Cardiac fibroblast (primary cell): ENCODE measurements around the gene ELAVL2.

Source experiments
- DNase-seq, 2 donors: peaks; one replicate each; pipeline versions ENCODE4 v3.0.0 to v3.0.0-alpha.2; 2010; ENCODE audit warnings: low read depth in 2 of 2
- H3K4me3 ChIP-seq, 2 donors: replicated peaks in 1 of 2; 1 replicate in 1 of 2; 2 replicates in 1 of 2; pipeline ENCODE4 v1.5.1; 2011; ENCODE audit warnings: low read depth in 2 of 2, low read length in 2 of 2, mild to moderate bottlenecking in 2 of 2, moderate library complexity in 1 of 2
- TF ChIP-seq, protein P1 (sequence below): IDR thresholded peaks from one replicate; pipeline ENCODE4 v1.5.1; 2011; ENCODE audit warnings: low read depth, mild to moderate bottlenecking, low read length, inconsistent platforms

Gene ELAVL2

DNA sequence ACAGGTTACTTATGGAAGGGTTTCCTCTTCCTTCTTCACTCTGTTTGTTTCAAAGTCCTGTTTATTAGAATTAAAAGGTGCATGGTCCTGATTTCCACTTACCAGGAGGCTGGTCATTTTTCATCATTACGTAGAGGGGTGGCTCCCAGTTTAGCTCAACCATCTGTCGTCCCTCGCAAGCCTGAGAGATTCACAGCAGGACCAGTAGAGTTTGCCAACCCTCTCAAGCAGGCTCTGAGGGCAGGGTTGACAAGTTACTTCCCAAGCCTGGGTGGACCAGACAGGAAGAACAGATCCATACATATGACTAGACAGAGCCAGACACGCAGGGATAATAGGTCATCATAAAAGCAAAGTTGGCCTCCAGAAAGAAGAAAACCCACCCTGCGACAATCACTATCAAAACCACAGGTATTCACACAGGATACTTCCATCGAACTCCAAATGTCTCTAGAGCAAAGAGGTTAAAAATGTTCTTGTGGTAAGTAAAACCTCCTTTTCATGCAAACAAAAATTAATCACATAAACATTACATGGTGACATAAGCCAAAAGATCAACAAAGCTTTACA lies 151.9 kb downstream of the ELAVL2 start:
- H3K4me3 ChIP-seq, result no peak overlapping the region
- no peak for DNase-seq
- TF ChIP-seq, protein P1, sequence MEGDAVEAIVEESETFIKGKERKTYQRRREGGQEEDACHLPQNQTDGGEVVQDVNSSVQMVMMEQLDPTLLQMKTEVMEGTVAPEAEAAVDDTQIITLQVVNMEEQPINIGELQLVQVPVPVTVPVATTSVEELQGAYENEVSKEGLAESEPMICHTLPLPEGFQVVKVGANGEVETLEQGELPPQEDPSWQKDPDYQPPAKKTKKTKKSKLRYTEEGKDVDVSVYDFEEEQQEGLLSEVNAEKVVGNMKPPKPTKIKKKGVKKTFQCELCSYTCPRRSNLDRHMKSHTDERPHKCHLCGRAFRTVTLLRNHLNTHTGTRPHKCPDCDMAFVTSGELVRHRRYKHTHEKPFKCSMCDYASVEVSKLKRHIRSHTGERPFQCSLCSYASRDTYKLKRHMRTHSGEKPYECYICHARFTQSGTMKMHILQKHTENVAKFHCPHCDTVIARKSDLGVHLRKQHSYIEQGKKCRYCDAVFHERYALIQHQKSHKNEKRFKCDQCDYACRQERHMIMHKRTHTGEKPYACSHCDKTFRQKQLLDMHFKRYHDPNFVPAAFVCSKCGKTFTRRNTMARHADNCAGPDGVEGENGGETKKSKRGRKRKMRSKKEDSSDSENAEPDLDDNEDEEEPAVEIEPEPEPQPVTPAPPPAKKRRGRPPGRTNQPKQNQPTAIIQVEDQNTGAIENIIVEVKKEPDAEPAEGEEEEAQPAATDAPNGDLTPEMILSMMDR, result no peak

DNA sequence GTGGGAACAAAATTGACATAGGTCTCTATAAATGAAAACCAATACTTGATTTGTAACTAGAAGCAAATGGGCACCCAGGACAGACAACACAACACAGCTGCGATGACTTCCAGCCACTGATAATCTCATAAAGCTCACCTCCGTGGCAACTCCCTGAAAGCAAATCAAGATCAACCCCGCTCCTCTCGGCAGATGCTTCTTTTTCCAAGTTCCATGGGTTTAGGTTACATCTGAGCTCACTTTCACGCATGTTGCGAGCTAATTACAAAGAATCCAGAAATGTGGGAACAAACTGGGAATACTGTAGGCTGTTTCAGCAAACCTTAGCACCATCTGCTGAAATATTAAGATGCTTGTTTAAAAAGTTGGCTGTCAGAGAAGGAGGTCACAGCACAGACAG lies 153.9 kb downstream of the ELAVL2 start:
- TF ChIP-seq, protein P1, result no peak
- no peak overlapping the region for H3K4me3 ChIP-seq
- DNase-seq, result no peak

DNA sequence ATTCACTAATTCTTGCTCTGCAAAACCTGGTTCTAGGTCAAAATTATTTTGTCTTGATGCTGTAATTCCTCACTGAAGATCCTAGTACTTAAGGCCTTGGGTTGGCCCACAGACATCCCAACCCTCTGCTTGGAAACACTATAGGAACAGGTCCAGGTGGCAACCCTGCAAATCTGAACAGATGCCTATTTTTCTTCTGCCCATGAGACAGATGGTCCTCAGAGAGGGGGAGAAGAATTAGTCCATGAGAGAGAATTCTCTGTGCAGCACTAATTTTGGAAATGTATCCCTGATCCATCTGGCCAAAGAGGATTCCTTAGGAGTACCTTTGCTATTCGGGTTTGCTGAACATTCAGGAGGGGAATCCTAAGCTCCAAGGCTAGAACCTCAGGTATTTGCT lies 156.3 kb downstream of the ELAVL2 start:
- no peak for DNase-seq
- H3K4me3 ChIP-seq, result no peak overlapping the region
- TF ChIP-seq, protein P1, result no peak

DNA sequence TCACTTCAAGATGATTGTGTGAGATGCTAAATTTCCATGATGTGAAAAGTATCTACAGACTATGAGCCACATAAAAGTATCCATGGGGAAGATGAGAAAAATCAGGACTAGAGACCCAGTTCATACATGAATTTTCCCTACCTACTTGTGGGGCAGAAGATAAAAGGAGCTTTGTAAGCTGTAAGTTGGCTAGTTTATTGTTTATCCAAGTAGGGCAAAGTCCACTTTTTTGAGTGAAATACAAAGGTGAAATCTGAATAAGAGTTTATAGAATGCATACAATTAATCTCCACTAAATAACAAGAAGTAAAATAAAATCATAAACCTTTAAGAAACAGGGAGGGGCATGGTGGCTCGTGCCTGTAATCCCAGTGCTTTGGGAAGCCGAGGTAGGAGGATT lies 160.4 kb downstream of the ELAVL2 start:
- TF ChIP-seq, protein P1, result no peak
- H3K4me3 ChIP-seq, result no peak overlapping the region
- no peak for DNase-seq

DNA sequence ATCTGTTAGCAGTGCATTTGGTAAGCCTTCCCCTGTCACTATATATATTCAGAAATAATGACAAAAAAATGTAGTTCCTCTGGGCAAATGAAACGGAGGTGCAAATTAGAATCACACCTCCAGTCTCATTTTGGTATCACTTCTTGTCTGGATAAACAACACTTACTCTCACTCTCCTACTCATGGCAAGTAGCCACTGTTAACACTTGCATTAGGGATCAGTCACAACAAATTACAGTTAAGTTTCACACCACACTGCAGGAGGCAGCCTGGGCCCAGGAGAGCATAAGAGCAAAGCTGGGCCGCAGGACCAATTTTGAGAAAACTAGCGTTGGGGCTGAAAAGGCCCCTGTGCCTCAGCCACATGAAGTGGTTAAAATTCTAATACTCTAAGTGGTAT lies 161.0 kb downstream of the ELAVL2 start:
- TF ChIP-seq, protein P1, result no peak
- H3K4me3 ChIP-seq, result no peak overlapping the region
- DNase-seq, result no peak

DNA sequence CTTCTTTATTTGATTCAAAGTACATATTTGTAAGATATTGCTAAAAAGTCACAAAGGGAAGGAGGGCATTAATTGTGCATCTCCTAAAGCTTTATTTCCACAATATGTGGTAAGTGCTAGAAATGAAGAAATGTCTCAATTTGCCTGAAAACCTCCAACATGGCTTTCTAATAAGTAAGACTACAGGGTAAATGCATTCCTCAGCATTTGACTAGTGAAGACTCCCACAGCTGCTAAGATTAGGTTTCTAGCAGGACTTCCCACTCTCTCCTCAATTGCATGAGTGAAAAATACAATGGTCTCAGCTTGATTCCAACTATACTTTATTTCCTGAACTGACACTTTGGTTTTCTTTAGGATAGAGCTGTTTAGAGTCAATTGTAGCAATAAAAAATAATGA lies 162.1 kb downstream of the ELAVL2 start:
- H3K4me3 ChIP-seq, result no peak overlapping the region
- TF ChIP-seq, protein P1, result no peak
- no peak for DNase-seq

DNA sequence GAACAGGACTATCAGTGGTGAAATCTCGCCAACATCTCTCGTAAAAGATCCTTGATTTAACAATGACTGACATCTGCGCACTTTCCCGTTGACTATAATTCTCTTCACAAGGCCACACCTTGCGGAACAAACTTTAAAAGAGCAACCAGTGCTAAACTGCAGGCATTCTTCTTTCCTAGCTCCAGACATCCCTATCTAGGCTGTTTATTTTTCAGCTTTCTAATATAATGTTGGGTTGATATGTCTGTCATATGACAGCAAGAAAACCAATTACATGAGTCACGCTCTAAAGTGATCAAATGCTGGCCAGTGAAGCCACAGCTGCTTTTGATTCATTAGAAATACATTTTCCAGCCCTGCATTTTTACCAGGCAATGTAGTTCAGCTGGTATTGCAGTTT lies 162.5 kb downstream of the ELAVL2 start:
- H3K4me3 ChIP-seq, result no peak overlapping the region
- DNase-seq, result no peak
- TF ChIP-seq, protein P1, result no peak
